HG03565 (cell line): ENCODE data around the gene BUB1B.

Source experiments
- ATAC-seq: cut with Tn5 transposase; IDR thresholded peaks from one replicate; pipeline ENCODE4 v1.9.1; 2021; ENCODE audit warnings: mild to moderate bottlenecking, moderate library complexity; ENCODE audit not compliant: unreplicated experiment

The BUB1B gene

DNA sequence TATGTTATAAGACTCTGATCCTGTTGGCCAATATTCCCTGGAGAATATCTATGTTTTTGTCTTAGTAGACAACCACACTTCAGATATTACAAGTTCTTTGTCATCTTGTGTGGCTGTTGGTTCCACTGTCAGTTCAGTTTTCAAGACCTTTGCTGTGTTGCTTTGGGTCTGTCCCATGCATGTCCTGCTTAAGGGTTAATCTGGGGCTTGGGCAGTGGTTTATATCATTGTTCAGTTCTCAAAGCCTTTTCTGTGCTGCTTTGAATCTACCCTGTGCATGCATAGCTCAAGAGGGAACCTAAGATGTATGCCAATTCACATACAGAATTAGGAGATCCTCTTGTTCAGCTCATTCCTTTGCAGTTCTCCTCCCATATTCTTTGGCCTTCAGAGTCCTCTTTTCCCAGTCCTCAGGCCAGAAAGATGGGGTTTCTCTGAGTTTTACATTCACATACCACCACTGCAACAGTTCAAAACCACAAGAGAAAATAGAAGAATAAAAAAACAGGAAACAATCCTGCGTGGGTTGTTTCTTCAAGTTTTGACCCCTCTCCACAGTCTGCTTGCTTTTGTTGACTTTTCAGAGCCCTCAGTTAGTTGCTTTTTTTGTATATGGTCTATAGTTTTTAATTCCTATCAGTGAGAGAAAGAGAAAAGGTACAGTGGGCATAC, 21.6 kb downstream of the BUB1B start:
- no peak for ATAC-seq

DNA sequence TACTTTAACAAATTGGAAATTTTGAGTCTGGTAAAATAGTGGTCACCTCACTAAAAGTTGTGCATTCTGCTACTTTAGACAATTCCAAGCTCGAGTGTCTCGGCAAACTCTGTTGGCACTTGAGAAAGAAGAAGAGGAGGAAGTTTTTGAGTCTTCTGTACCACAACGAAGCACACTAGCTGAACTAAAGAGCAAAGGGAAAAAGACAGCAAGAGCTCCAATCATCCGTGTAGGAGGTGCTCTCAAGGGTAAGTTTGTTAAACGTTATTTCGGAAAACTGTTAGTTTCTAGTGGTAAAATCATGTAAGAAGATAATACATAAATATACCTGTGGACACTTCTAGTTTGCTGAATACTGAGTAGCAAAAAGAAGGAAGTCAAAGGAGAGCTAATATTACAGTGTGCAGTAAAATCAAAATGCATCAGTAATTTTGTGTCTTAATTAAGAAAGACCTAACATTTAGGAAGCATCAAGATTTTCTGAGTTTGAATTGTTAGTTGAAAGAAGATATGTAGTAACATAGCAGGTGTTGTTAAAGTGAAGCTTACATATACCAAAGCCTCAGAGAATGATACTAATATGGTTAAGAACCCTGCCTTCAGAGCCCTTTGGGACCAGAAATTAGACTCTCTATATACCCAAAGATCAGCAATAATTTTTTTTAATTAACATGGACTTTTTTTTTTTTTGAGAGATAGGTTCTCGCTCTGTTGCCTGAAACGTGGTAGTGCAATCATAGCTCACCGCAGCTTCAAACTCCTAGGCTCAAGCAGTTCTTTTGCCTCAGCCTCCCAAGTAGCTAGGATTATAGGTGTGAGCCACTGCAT, 23.0 kb downstream of the BUB1B start:
- ATAC-seq, result no peak

DNA sequence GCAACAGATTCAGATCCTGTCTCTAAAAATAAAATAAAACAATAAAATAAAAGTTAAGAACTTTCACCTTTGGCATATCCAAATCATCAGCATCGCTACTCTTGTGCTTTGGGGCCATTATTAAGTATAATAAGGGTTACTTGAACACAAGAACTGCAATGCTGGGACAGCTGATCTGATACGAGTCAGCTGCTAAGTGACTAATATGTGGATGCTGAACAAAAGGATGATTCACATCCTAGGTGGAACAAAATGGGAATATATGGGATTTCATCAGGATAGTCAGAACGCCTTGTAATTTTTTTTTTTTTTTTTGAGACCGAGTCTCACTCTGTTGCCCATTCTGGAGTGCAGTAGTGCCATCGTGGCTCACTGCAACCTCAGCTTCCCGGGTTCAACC, 29.7 kb downstream of the BUB1B start:
- no peak for ATAC-seq

DNA sequence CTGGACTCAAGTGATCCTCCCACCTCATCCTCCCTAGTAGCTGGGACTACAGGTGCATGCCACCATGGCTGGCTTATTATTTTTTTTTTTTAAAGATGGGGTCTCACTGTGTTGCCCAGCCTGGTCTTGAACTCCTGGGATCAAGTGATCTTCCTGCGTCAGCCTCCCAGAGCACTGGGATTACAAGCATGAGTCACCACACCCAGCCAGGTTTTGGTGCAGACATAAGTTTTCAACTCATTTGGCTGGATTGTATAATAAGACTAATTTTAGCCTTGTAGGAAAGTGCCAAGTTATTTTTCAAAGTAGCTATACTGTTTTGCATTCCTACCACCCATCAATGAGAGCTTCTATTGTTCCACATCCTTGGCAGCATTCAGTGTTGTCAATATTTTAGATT, 32.1 kb downstream of the BUB1B start:
- ATAC-seq, result no peak

GRCh38 chr15:40197434-40197833, 36.6 kb downstream of the BUB1B start:
- no peak for ATAC-seq

DNA sequence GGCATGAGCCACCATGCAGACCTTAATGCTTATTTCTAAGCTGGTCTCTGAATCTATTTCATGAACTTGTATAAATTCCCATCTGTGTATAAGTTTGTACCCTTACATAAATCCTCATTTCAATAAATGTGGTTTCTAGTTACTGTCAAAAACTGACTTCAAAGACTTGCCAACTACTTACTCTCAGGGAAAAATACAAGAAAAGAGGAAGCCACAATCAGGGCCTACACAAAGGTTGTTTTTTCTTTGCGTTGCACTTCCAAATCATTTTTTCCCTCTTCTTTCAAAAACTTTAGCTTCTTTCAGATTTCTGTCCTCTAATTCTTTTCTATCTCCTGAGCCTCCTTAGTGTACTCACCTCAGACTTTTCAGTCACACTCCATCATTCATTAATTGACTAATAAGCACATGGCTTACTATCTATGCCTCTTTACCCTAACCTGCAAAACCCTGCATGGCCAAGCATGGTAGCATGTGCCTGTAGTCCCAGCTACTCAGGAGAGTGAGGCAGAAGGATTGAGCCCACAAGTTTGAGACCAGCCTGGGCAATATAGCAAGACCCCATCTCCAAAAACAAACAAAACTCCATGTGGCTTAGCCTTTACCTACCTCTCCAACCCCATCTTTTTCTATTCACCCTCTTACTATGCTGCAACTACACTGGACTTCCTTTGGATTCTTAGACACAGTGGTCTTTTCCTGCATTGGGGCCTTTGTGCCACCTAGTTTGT, 37.7 kb downstream of the BUB1B start:
- no peak for ATAC-seq

GRCh38 chr15:40204100-40204499, 43.2 kb downstream of the BUB1B start:
- no peak for ATAC-seq

DNA sequence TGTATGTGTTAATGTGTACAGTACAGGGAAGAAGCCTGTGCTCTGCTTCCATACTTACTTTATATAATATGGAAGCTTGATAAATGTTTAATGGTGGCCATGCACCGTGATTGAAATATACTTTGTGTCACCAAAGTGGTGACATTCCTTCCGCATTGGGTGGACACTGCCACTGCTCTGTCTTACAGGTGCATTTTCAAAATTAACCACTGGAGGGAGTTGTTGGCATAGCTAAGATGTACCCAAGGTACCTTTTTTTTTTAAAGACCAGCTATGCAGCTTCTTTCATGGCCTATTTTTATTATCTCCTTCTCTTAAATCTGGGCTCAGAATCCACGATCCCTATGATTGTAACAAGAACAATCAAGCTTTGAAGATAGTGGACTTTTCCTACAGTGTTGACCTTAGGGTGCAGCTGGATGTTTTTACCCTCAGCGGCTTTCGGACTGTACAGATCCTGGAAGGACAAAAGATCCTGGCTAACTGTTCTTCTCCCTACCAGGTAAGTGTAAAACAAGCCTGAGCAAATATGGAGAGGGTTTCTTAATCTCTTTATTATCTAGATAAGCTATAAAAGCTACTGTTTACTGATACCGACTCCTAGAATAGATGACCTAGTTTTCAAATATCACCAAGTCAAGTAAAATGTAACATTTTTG, 56.4 kb downstream of the BUB1B start:
- peak; percentile 69 for ATAC-seq

DNA sequence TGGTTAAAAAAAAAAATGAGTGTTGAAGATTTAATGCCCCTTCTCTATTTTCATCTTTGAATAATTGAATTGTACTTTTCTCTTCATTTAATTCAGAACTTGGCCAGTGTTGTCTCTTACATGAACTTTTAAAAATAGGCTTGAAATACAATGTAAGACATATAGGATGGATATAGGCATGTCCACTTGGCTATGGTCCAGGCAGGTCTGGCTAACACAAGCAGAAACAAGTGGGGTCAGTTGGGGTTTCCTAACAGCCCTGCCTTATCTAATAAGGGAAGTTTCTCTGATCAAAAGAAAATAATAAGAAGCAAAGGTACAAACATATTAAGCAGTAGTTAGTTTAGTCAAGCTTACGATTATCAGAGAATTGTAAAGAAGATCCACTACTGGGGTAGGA, 58.9 kb downstream of the BUB1B start:
- ATAC-seq, result no peak

DNA sequence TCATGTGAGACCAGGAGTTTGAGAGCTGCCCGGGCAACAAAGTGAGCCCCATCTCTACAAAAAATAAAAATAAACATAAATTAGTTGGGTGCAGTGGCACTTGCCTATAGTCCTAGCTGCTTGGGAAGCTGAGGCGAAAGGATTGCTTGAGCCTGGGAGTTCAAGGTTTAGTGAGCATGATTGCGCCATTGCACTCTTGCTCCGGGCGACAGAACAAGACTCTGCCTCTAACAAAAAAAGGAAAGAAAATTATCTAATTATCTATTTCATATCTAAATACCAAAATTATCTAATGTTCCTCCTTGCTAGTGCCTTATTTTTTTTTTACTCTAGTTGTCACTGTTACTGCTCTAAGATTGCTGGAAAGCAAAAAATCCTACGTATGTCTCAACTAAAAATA, 61.3 kb downstream of the BUB1B start:
- no peak for ATAC-seq

GRCh38 chr15:40226736-40227135, 65.9 kb downstream of the BUB1B start:
- no peak for ATAC-seq

GRCh38 chr15:40229316-40229715, 68.4 kb downstream of the BUB1B start:
- ATAC-seq, result no peak

DNA sequence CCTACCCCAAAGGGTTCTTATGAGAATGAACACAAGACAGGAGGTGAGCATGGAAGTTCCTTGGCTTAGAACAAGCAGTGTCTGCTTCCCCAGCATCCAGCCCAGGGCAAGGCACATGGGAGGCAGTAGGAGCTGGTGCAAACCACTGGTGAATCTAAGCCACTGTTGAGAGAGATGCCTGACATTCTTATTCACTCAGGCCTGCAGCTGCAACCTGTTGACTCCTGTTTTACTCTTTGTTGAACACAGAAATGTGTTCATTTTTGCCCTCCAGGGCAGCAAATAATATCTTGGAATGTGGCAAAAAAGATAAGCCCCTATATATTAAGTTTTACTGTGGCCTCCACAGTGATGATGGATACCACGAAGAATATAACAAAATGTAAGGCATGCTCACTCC, 69.1 kb downstream of the BUB1B start:
- ATAC-seq, result no peak

- ATAC-seq, result no peak
These were observed 71.8 kb downstream of the BUB1B start for GRCh38 chr15:40232625-40233070.

- ATAC-seq, result no peak
These were observed 73.1 kb downstream of the BUB1B start for GRCh38 chr15:40233727-40234577.

DNA sequence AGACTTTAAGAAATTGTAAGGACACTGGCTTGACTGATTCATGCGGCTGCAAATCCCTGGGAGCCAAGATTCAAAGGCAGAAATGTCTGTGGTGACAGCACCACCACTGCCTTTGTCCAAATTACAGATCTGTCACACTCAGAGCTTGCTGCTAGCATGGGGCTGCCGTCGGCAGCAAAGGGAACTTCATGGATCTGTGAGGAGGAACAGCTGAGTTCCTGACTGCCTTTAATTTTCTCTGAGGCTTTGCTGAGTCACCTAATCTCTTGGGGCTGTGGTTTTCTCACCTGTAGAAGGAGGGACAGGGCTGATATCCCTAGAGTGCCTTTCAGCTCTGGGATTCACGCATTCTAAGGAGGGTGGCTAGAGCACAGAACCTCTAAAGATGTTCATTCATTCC, 73.9 kb downstream of the BUB1B start:
- no peak for ATAC-seq

GRCh38 chr15:40235201-40235885, 74.5 kb downstream of the BUB1B start:
- no peak for ATAC-seq

DNA sequence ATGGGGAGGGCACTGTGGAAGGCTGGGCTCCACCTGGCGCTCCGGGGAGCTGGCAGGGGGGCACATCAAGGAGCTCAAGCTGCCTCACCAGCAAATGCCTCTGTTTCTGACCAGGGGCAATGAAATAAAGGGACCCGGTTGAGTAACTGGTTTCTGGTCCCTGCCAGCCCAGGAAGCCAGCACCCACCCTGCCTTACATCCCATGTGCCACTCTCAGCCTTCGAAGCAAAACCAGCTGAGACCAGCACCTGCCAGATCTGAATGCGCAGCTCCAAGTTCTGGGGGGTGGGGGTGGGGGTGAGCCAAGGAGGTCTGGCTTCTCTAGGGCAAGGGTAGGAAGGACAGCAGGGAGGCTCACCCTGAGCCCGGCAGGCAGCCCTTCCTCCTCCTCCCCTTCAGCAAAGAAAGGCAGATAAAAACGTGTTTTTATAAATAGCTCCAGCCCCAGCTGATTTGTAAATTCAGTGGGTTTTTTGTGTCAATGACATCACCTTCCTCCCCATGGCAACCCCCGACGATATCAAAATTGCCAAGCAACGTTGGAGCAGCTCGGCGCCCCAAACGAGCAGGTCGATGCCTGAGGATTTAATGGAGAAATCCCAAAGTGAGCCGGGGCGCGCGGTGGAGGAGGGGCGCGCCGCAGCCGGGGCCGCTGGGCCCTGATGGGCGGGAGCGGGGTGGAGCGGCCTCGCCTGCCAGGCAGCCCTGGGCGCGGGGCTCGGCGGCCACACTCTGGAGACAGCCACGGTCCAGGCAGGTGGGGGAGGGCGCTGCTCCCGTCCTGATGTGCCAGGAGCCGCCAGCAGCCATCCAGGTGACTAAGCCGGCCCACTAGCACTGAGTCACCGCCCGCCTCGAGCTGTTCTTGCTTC, 77.9 kb downstream of the BUB1B start, which contains the start of gene PAK6:
PAK6 (plus strand) TSS at position 532 of the 872 bp plus-strand sequence. CDS start 25,723 bp downstream, outside the sequence.
- ATAC-seq, result no peak

GRCh38 chr15:40239404-40239692, 78.5 kb downstream of the BUB1B start:
- ATAC-seq, result no peak
